ENCODE data around the gene CROCC.

DNA sequence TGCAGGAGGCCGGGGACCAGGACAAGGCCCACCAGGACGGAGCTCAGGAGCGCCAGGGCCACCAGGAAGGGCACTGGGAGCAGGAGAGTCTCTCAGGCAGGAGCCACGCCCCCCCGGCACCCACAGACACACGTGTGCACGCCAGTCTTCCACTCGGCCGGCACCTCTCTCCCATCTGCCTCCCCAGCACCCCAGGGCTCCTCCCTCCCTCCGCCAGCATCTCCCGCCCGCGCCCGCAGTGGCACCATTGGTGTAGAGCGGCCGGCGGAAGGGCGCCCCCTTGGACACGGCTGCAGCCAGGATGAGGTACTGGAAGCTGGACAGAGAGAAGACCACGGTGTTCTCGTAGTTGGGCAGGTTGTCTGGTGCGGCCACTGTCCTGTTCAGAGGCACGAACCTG lies 64.8 kb downstream of the CROCC start:
- TF ChIP-seq POLR2AphosphoS5 (IDR thresholded peaks at IDR 0.05; ENCODE audit: low read depth, low read length) = no peak
- no peak for TF ChIP-seq TAF1 (IDR thresholded peaks at IDR 0.05; ENCODE audit: borderline replicate concordance, insufficient read depth, low read length)
- no peak for TF ChIP-seq SIN3A (IDR thresholded peaks at IDR 0.05; ENCODE audit: borderline replicate concordance, insufficient read depth, low read length)
- TF ChIP-seq, protein P1, sequence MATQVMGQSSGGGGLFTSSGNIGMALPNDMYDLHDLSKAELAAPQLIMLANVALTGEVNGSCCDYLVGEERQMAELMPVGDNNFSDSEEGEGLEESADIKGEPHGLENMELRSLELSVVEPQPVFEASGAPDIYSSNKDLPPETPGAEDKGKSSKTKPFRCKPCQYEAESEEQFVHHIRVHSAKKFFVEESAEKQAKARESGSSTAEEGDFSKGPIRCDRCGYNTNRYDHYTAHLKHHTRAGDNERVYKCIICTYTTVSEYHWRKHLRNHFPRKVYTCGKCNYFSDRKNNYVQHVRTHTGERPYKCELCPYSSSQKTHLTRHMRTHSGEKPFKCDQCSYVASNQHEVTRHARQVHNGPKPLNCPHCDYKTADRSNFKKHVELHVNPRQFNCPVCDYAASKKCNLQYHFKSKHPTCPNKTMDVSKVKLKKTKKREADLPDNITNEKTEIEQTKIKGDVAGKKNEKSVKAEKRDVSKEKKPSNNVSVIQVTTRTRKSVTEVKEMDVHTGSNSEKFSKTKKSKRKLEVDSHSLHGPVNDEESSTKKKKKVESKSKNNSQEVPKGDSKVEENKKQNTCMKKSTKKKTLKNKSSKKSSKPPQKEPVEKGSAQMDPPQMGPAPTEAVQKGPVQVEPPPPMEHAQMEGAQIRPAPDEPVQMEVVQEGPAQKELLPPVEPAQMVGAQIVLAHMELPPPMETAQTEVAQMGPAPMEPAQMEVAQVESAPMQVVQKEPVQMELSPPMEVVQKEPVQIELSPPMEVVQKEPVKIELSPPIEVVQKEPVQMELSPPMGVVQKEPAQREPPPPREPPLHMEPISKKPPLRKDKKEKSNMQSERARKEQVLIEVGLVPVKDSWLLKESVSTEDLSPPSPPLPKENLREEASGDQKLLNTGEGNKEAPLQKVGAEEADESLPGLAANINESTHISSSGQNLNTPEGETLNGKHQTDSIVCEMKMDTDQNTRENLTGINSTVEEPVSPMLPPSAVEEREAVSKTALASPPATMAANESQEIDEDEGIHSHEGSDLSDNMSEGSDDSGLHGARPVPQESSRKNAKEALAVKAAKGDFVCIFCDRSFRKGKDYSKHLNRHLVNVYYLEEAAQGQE (IDR thresholded peaks at IDR 0.05; ENCODE audit: insufficient read depth in 1 of 2, low read depth in 2 of 2, low read length in 2 of 2) = no peak
- TF ChIP-seq FOXP2 (optimal IDR thresholded peaks at IDR 0.05; ENCODE audit: borderline replicate concordance, extremely low read depth, extremely low read length, insufficient read depth) = no peak

Data from PFSK-1 (cell line).